Dendritic cell treated with granulocyte-macrophage colony-stimulating factor and Interleukin-4, amounts not matched to agents 40 ng/mL and 50 ng/mL, for 4 days (primary cell): ENCODE measurements around the gene EEF1AKMT2.

Experiments used
- H3K27ac Mint-ChIP-seq: one replicate; pipeline ENCODE4 v1.8.0; 2022; ENCODE audit warnings: mild to moderate bottlenecking, mixed read lengths
- H3K27me3 Mint-ChIP-seq: one replicate; pipeline ENCODE4 v1.8.0; 2022; ENCODE audit warnings: mild to moderate bottlenecking, mixed read lengths
- H3K36me3 Mint-ChIP-seq: one replicate; pipeline ENCODE4 v1.8.0; 2022; ENCODE audit warnings: low read depth, mixed read lengths
- H3K4me1 Mint-ChIP-seq: one replicate; pipeline ENCODE4 v1.8.0; 2022; ENCODE audit warnings: low read depth, mixed read lengths
- H3K4me3 Mint-ChIP-seq: one replicate; pipeline ENCODE4 v1.8.0; 2022; ENCODE audit warnings: mild to moderate bottlenecking, moderate library complexity, mixed read lengths
- H3K9me3 Mint-ChIP-seq: one replicate; pipeline ENCODE4 v1.8.0; 2022; ENCODE audit warnings: mixed read lengths
- intact Hi-C: fragments of 100-400 bp; cut with micrococcal nuclease; formaldehyde crosslinking; loops from one replicate; pipeline ENCODE4 v1.15.0; 2022

EEF1AKMT2 gene

GRCh38 chr10:124715439-124715838, 76.2 kb downstream of the EEF1AKMT2 start:
- no peak overlapping the region for H3K4me3 Mint-ChIP-seq
- H3K27me3 Mint-ChIP-seq, result no peaks in the 10 kb centered on the region
- H3K36me3 Mint-ChIP-seq, result peaks cover 24% of the 10 kb centered on the region
- intact Hi-C loops, result no loop called here
- H3K27ac Mint-ChIP-seq, result peak overlapping the region; percentile 2
- H3K9me3 Mint-ChIP-seq, result no peaks in the 10 kb centered on the region
- peaks cover 82% of the 10 kb centered on the region for H3K4me1 Mint-ChIP-seq

- no peaks in the 10 kb centered on the region for H3K27me3 Mint-ChIP-seq
- no peaks in the 10 kb centered on the region for H3K9me3 Mint-ChIP-seq
- peaks cover 84% of the 10 kb centered on the region for H3K4me1 Mint-ChIP-seq
- H3K4me3 Mint-ChIP-seq, result no peak overlapping the region
- no peak overlapping the region for H3K27ac Mint-ChIP-seq
- intact Hi-C loops, result no loop called here
- peaks cover 24% of the 10 kb centered on the region for H3K36me3 Mint-ChIP-seq
Measured at GRCh38 chr10:124713679-124714255, 77.9 kb downstream of the EEF1AKMT2 start.

DNA sequence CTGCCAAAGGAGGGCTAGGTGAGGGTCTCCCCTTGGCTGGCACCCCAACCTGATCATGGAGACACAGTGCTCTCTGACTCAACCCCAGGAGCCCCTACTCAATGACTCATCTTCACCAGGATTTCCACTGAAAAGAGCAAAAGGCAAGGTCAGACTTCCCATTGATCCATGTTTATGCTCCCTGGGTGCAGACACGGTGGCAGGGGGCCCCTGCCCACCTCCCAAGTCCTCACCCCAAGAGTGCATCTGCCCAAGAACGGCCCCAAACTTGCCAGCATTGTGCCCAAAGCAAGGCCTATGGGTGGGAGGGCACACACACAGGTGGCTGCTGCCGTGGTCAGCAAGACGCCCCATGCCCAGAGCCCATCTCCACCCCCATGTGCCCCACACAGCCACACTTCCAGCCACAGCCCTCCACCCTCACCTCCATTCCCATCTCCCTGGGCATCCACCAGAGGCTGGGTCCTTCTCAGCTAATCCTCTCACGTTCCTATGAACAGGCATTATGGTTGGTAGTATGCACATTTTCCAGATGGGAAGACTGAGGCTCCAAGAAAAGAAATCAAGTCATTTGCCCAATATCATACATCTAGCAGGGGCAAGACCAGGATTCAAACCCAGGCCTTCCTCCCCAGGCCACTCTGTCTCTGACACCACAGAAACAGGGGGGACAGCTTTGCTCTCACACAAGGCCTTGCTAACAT, 78.8 kb downstream of the EEF1AKMT2 start:
- peak overlapping the region; percentile 71 for H3K27ac Mint-ChIP-seq
- H3K4me3 Mint-ChIP-seq, result no peak overlapping the region
- H3K36me3 Mint-ChIP-seq, result peaks cover 24% of the 10 kb centered on the region
- no peaks in the 10 kb centered on the region for H3K9me3 Mint-ChIP-seq
- H3K27me3 Mint-ChIP-seq, result no peaks in the 10 kb centered on the region
- intact Hi-C loops, result no loop called here
- H3K4me1 Mint-ChIP-seq, result peaks cover 84% of the 10 kb centered on the region

- intact Hi-C loops, result no loop called here
- peak overlapping the region; percentile 49 for H3K27ac Mint-ChIP-seq
- H3K4me3 Mint-ChIP-seq, result no peak overlapping the region
- H3K9me3 Mint-ChIP-seq, result no peaks in the 10 kb centered on the region
- peaks cover 84% of the 10 kb centered on the region for H3K4me1 Mint-ChIP-seq
- H3K36me3 Mint-ChIP-seq, result peaks cover 21% of the 10 kb centered on the region
- H3K27me3 Mint-ChIP-seq, result no peaks in the 10 kb centered on the region
Measured at GRCh38 chr10:124711145-124711544, 80.5 kb downstream of the EEF1AKMT2 start.

GRCh38 chr10:124710266-124710881, 81.3 kb downstream of the EEF1AKMT2 start:
- intact Hi-C loops, result no loop called here
- peak overlapping the region; percentile 49 for H3K27ac Mint-ChIP-seq
- H3K4me1 Mint-ChIP-seq, result peaks cover 85% of the 10 kb centered on the region
- no peaks in the 10 kb centered on the region for H3K27me3 Mint-ChIP-seq
- H3K4me3 Mint-ChIP-seq, result no peak overlapping the region
- H3K36me3 Mint-ChIP-seq, result peaks cover 26% of the 10 kb centered on the region
- H3K9me3 Mint-ChIP-seq, result no peaks in the 10 kb centered on the region

- H3K4me3 Mint-ChIP-seq, result peak overlapping the region; percentile 2
Measured at GRCh38 chr10:124709861-124710260, 81.8 kb downstream of the EEF1AKMT2 start.

GRCh38 chr10:124708922-124709520, 82.7 kb downstream of the EEF1AKMT2 start:
- Mint-ChIP-seq H3K27ac (peak overlapping the region; percentile 49), H3K4me3 (no peak overlapping the region), H3K4me1 (peaks cover 89% of the 10 kb centered on the region), H3K36me3 (peaks cover 40% of the 10 kb centered on the region), H3K27me3 (no peaks in the 10 kb centered on the region), H3K9me3 (no peaks in the 10 kb centered on the region)
- intact Hi-C loops, result no loop called here

More at GRCh38 chr10:124709861-124710260, 81.8 kb downstream of the EEF1AKMT2 start:
- H3K27me3 Mint-ChIP-seq, result no peaks in the 10 kb centered on the region
- intact Hi-C loops, result no loop called here
- peaks cover 85% of the 10 kb centered on the region for H3K4me1 Mint-ChIP-seq
- H3K36me3 Mint-ChIP-seq, result peaks cover 31% of the 10 kb centered on the region
- no peaks in the 10 kb centered on the region for H3K9me3 Mint-ChIP-seq
- peak overlapping the region; percentile 49 for H3K27ac Mint-ChIP-seq

- Mint-ChIP-seq H3K27ac (peak overlapping the region; percentile 25), H3K4me3 (no peak overlapping the region), H3K9me3 (no peaks in the 10 kb centered on the region), H3K4me1 (peaks cover 89% of the 10 kb centered on the region), H3K27me3 (no peaks in the 10 kb centered on the region), H3K36me3 (peaks cover 46% of the 10 kb centered on the region)
- intact Hi-C loops, result no loop called here
Measured at GRCh38 chr10:124708246-124708779, 83.4 kb downstream of the EEF1AKMT2 start.
